IMR-90 (cell line): Measurements from ENCODE around the gene RNF145. TPM values are rescaled to one million over a fixed set of nuclear protein-coding genes. Genes with fewer than 3 reads are reported as not detected.
"Not testable (repeated sequence)": the region's sequence is repeated elsewhere in the genome, so short reads cannot be mapped to it uniquely, and the experiment has no call there.

Experiments
- ATAC-seq: fragments of 200-7000 bp; cut with Tn5 transposase; 2 replicates; pipeline ENCODE4 v1.9.1; 2020; ENCODE audit warnings: low read depth, mild to moderate bottlenecking, moderate library complexity
- BruUV-seq: library from RNA; stranded (reverse); fragments of 400-500 nt; replicated peaks from 2 replicates; lab custom pipeline; 2021; lab: Mats Ljungman, UMichigan
- CTCF ChIA-PET: fragments of 300-600 bp; formaldehyde crosslinking; extraction: SDS; loops from one replicate; lab custom pipeline; 2021; ENCODE audit warnings: antibody characterized with exemption; lab: Yijun Ruan, JAX
- POLR2A ChIA-PET: fragments of 300-600 bp; sonication (Branson Sonifier 250); formaldehyde crosslinking; loops from one replicate; lab custom pipeline; 2022; ENCODE audit warnings: antibody characterized with exemption; ENCODE audit not compliant: unreplicated experiment; lab: Charles Lee
- DNase-seq: peaks from one replicate; pipeline ENCODE4 v3.0.0; 2013
- H2AFZ ChIP-seq: replicated peaks from 2 replicates; pipeline ENCODE3; 2013; ENCODE audit warnings: low read length, mild to moderate bottlenecking; ENCODE audit not compliant: poor library complexity
- H2AK5ac ChIP-seq: 2 replicates; pipeline ENCODE4 v1.6.1; 2013; ENCODE audit warnings: low read depth, low read length, inconsistent platforms
- H2AK9ac ChIP-seq: replicated peaks from 2 replicates; pipeline ENCODE3; 2013; ENCODE audit warnings: mild to moderate bottlenecking, low read depth, low read length, moderate library complexity; ENCODE audit not compliant: poor library complexity
- H2BK120ac ChIP-seq: 2 replicates; pipeline ENCODE4 v1.6.1; 2013; ENCODE audit warnings: low read depth, low read length, inconsistent platforms
- H2BK15ac ChIP-seq: 3 replicates; pipeline ENCODE4 v1.6.1; 2013; ENCODE audit warnings: low read depth, low read length, inconsistent platforms
- H2BK20ac ChIP-seq: 2 replicates; pipeline ENCODE4 v1.6.1; 2013; ENCODE audit warnings: low read depth, mild to moderate bottlenecking, inconsistent platforms, low read length, moderate library complexity
- H2BK5ac ChIP-seq: 2 replicates; pipeline ENCODE4 v1.6.1; 2013; ENCODE audit warnings: mild to moderate bottlenecking, low read depth, low read length, inconsistent platforms; ENCODE audit not compliant: poor library complexity, severe bottlenecking
- H3K14ac ChIP-seq: replicated peaks from 2 replicates; pipeline ENCODE4 v1.6.1; 2013; ENCODE audit warnings: low read depth, low read length, inconsistent platforms
- H3K18ac ChIP-seq: 2 replicates; pipeline ENCODE4 v1.6.1; 2013; ENCODE audit warnings: low read depth, low read length, control low read depth
- H3K23ac ChIP-seq: 2 replicates; pipeline ENCODE4 v1.6.1; 2013; ENCODE audit warnings: low read depth, low read length, inconsistent platforms
- H3K27ac ChIP-seq: 2 replicates; pipeline ENCODE4 v1.5.1; 2013; ENCODE audit warnings: mild to moderate bottlenecking, control low read depth, low read length; ENCODE audit not compliant: insufficient read depth
- H3K27me3 ChIP-seq: 2 replicates; pipeline ENCODE4 v1.6.1; 2013; ENCODE audit warnings: low read length; ENCODE audit not compliant: control insufficient read depth, insufficient read depth
- H3K36me3 ChIP-seq: 2 replicates; pipeline ENCODE4 v1.6.1; 2013; ENCODE audit warnings: low read length, mixed read lengths; ENCODE audit not compliant: control insufficient read depth, insufficient read depth
- H3K4ac ChIP-seq: 2 replicates; pipeline ENCODE4 v1.6.1; 2013; ENCODE audit warnings: low read depth, low read length, inconsistent platforms
- H3K4me1 ChIP-seq: 2 replicates; pipeline ENCODE4 v1.6.1; 2013; ENCODE audit warnings: low read length, mixed read lengths; ENCODE audit not compliant: control insufficient read depth, insufficient read depth
- H3K4me2 ChIP-seq: 2 replicates; pipeline ENCODE4 v1.6.1; 2013; ENCODE audit warnings: low read depth, mild to moderate bottlenecking, control low read depth, low read length, moderate library complexity
- H3K4me3 ChIP-seq: 2 replicates; pipeline ENCODE4 v1.5.1; 2013; ENCODE audit warnings: low read depth, mild to moderate bottlenecking, control low read depth, low read length, moderate library complexity; ENCODE audit not compliant: insufficient read depth
- H3K56ac ChIP-seq: 2 replicates; pipeline ENCODE4 v1.6.1; 2013; ENCODE audit warnings: low read length, inconsistent platforms; ENCODE audit not compliant: insufficient read depth; ENCODE audit errors: extremely low read depth
- H3K79me1 ChIP-seq, 2 experiments: 2 replicates each; pipeline ENCODE4 v1.6.1; 2013; ENCODE audit warnings: low read length in 2 of 2, inconsistent platforms in 1 of 2, low read depth in 1 of 2
- H3K9ac ChIP-seq: 2 replicates; pipeline ENCODE4 v1.6.1; 2013; ENCODE audit warnings: low read depth, low read length, control low read depth
- H3K9me1 ChIP-seq: 2 replicates; pipeline ENCODE4 v1.6.1; 2013; ENCODE audit warnings: low read length, inconsistent platforms; ENCODE audit not compliant: insufficient read depth
- H3K9me3 ChIP-seq: 2 replicates; pipeline ENCODE4 v1.6.1; 2013; ENCODE audit warnings: low read length; ENCODE audit not compliant: control insufficient read depth, insufficient read depth
- H4K20me1 ChIP-seq: 2 replicates; pipeline ENCODE4 v1.6.1; 2013; ENCODE audit warnings: low read length, inconsistent platforms; ENCODE audit not compliant: insufficient read depth
- H4K5ac ChIP-seq: 2 replicates; pipeline ENCODE4 v1.6.1; 2013; ENCODE audit warnings: mild to moderate bottlenecking, low read depth, low read length, control low read depth
- H4K8ac ChIP-seq, 2 experiments: 2 replicates each; pipeline ENCODE4 v1.6.1; 2013; ENCODE audit warnings: low read depth in 2 of 2, low read length in 2 of 2, control low read depth in 1 of 2, inconsistent platforms in 1 of 2
- H4K91ac ChIP-seq: 2 replicates; pipeline ENCODE4 v1.6.1; 2013; ENCODE audit warnings: low read depth, low read length, inconsistent platforms; ENCODE audit not compliant: insufficient read depth
- CEBPB ChIP-seq: IDR thresholded peaks from 2 replicates; pipeline ENCODE4 v1.6.1; 2012; ENCODE audit warnings: low read depth, low read length, improper control_type of control experiment
- MAFK ChIP-seq: IDR thresholded peaks from 2 replicates; pipeline ENCODE4 v1.6.1; 2012; ENCODE audit warnings: low read depth, low read length, improper control_type of control experiment
- POLR2A ChIP-seq: IDR thresholded peaks from 2 replicates; pipeline ENCODE4 v1.6.1; 2012; ENCODE audit warnings: mild to moderate bottlenecking, low read depth, low read length
- RAD21 ChIP-seq: IDR thresholded peaks from 2 replicates; pipeline ENCODE4 v1.6.1; 2012; ENCODE audit warnings: low read length, improper control_type of control experiment
- RFX5 ChIP-seq: IDR thresholded peaks from 2 replicates; pipeline ENCODE4 v1.8.0; 2012; ENCODE audit warnings: low read depth, mild to moderate bottlenecking, low read length, moderate library complexity
- SMC3 ChIP-seq: fragments of 150-350 bp; IDR thresholded peaks from 2 replicates; pipeline ENCODE4 v1.6.1; 2016; ENCODE audit warnings: low read depth, mild to moderate bottlenecking, antibody characterized with exemption, low read length, moderate library complexity
- WGBS, 2 experiments: methylation state at CpG; one replicate each; pipeline versions ENCODE4 v1.1.5 to v1.1.7; 2013; ENCODE audit warnings: missing lambda C conversion rate in 2 of 2; ENCODE audit not compliant: insufficient read length in 1 of 2; ENCODE audit errors: extremely low coverage in 2 of 2; 5-methylcytosine and 5-hydroxymethylcytosine counted together
- dilution Hi-C: fragments of 300-500 bp; cut with HindIII; formaldehyde crosslinking; loops from one replicate; pipeline ENCODE4 v1.14.3; 2018; ENCODE audit warnings: low sequenced_read_pairs; ENCODE audit not compliant: unreplicated experiment
- in situ Hi-C: fragments of 300-500 bp; cut with MboI; formaldehyde crosslinking; loops from 3 replicates; pipeline ENCODE4 v1.14.3; 2019; ENCODE audit warnings: low sequenced_read_pairs, inconsistent platforms, mixed read lengths
- intact Hi-C: fragments of 100-400 bp; cut with micrococcal nuclease; formaldehyde crosslinking; loops from 2 replicates; pipeline ENCODE4 v1.10.0; 2022
- polyA plus RNA-seq, 3 experiments: library from polyadenylated mRNA; depleted of rRNA; stranded (reverse); fragments of >200 nt; gene quantifications; 2 replicates each; pipeline ENCODE4 v1.2.3, GENCODE V29; 2012; ENCODE audit warnings: low replicate concordance in 1 of 3
- total RNA-seq: library from RNA; depleted of rRNA; stranded (reverse); fragments of >200 nt; gene quantifications from 2 replicates; pipeline ENCODE4 v1.2.3, GENCODE V29; 2012
- TF ChIP-seq, protein P1 (sequence below): fragments of 150-350 bp; IDR thresholded peaks from 2 replicates; pipeline ENCODE4 v1.6.1; 2017; ENCODE audit warnings: mild to moderate bottlenecking, antibody characterized with exemption, low read length, low read depth

The RNF145 gene
- total and polyA plus RNA-seq, 2 of the 4 experiments (the other 2 are of a cell fraction): 50.0 to 57.0 TPM

DNA sequence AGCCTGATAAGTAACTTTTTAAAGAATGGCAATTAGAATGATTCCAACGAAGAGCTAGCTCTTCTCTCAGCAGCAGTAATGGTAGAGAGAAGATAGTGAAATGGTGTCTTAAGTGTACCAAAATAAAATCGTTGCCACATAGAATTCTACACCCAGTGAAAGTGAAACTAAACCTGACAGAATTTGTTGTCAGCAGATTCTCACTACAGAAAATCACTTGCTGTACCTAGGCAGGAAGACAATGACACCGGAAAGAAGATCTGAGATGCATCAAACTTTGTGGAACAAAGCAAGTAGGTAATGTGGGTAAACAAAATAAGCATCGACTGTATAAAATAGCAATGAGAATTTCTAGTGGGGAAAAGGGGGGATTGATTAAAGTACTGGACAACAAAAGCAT is 88.9 kb downstream of the RNF145 start:
- POLR2A ChIA-PET: no interaction called here
- no peaks in the 10 kb centered on the region for H3K79me1 ChIP-seq
- no peak overlapping the region for H2AK9ac ChIP-seq
- no peaks in the 10 kb centered on the region for H3K36me3 ChIP-seq
- H3K27me3 ChIP-seq: no peaks in the 10 kb centered on the region; the same call in 1 of the 2 replicates
- H2AFZ ChIP-seq: no peak overlapping the region
- no peak; the same call in 1 of the 2 replicates for ATAC-seq
- no peak overlapping the region for H3K56ac ChIP-seq
- H3K4ac ChIP-seq: no peak overlapping the region
- no peak overlapping the region for H4K8ac ChIP-seq
- no peak overlapping the region for H2BK120ac ChIP-seq
- H4K5ac ChIP-seq: no peak overlapping the region
- no peak overlapping the region for H3K18ac ChIP-seq
- peaks cover 2% of the 10 kb centered on the region; the same call in 1 of the 2 replicates for H3K9me3 ChIP-seq
- H3K14ac ChIP-seq: no peak overlapping the region
- in situ Hi-C loops: no loop called here
- H3K4me1 ChIP-seq: no peaks in the 10 kb centered on the region
- H2BK5ac ChIP-seq: no peak overlapping the region
- H3K9ac ChIP-seq: no peak overlapping the region
- H4K20me1 ChIP-seq: no peaks in the 10 kb centered on the region
- CTCF ChIA-PET: interaction anchor here (0.8 kb wide), 1 partner anchor 12 kb away, joined by 3 read pairs; no protein-coding TSS in a partner anchor
- H2BK20ac ChIP-seq: no peak overlapping the region
- H3K4me2 ChIP-seq: peak overlapping the region; percentile 36
- H3K23ac ChIP-seq: no peak overlapping the region
- intact Hi-C loops: no loop called here
- H2AK5ac ChIP-seq: no peak overlapping the region
- BruUV-seq: no TSS peak
- H3K27ac ChIP-seq: no peak overlapping the region
- H3K9me1 ChIP-seq: no peaks in the 10 kb centered on the region
- H2BK15ac ChIP-seq: no peak overlapping the region
- no peak for DNase-seq
- dilution Hi-C loops: no loop called here
- WGBS, 2 experiments: 100% methylated on average over 2 of the region's 4 CpGs; no CpG with 5 or more reads in 1 of the 2 experiments
- H4K91ac ChIP-seq: no peak overlapping the region
- H3K4me3 ChIP-seq: peak overlapping the region; percentile 22; the same call in 1 of the 2 replicates
- TF ChIP-seq CEBPB (no peak), RFX5 (no peak), POLR2A (no peak), MAFK (no peak), RAD21 (no peak), SMC3 (no peak)
- TF ChIP-seq, protein P1, sequence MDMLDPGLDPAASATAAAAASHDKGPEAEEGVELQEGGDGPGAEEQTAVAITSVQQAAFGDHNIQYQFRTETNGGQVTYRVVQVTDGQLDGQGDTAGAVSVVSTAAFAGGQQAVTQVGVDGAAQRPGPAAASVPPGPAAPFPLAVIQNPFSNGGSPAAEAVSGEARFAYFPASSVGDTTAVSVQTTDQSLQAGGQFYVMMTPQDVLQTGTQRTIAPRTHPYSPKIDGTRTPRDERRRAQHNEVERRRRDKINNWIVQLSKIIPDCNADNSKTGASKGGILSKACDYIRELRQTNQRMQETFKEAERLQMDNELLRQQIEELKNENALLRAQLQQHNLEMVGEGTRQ: no peak

DNA sequence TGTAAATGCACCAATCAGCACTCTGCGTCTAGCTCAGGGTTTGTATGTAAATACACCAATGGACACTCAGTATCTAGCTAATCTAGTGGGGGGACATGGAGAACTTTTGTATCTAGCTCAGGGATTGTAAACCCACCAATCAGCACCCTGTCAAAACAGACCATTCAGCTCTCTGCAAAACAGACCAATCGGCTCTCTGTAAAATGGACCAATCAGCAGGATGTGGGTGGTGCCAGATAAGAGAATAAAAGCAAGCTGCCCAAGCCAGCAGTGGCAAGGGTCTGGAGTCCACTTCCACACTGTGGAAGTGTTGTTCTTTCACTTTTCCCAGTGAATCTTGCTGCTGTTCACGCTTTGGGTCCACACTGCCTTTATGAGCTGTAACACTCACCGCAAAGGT is 89.5 kb downstream of the RNF145 start:
- H3K27me3 ChIP-seq, H3K4me2 ChIP-seq, H3K56ac ChIP-seq, H3K9me1 ChIP-seq, H3K27ac ChIP-seq, H3K23ac ChIP-seq, BruUV-seq, H4K8ac ChIP-seq, H2AK5ac ChIP-seq, H3K4me1 ChIP-seq, H3K14ac ChIP-seq, ATAC-seq, H2AK9ac ChIP-seq, DNase-seq, H3K9ac ChIP-seq, H3K18ac ChIP-seq, POLR2A ChIA-PET, H4K20me1 ChIP-seq, dilution Hi-C loops, H2BK5ac ChIP-seq, H4K5ac ChIP-seq, intact Hi-C loops, H3K4ac ChIP-seq, H3K36me3 ChIP-seq, in situ Hi-C loops, H2BK15ac ChIP-seq, H2BK20ac ChIP-seq, H4K91ac ChIP-seq, H3K4me3 ChIP-seq, H2BK120ac ChIP-seq, H3K79me1 ChIP-seq, H3K9me3 ChIP-seq: not testable (repeated sequence)
- peak overlapping the region; percentile 43 for H2AFZ ChIP-seq
- WGBS, 2 experiments: no CpG with 5 or more reads among the region's 4 CpGs
- CTCF ChIA-PET: interaction anchor here (0.8 kb wide), 1 partner anchor 13 kb away, joined by 3 read pairs; no protein-coding TSS in a partner anchor
